Peyer's patch (tissue), 4 donors: ENCODE data around the gene ABCA7. TPM values are rescaled to one million over a fixed set of nuclear protein-coding genes. Genes with fewer than 3 reads are reported as not detected.

ENCODE experiments used
- DNase-seq, 3 donors: peaks; one replicate each; pipeline ENCODE4 v3.0.0-alpha.2; 2017 to 2019
- H3K27ac ChIP-seq, 4 donors: fragments of 200-600 bp; sonication (generic); one replicate each; pipeline ENCODE4 v1.5.1; 2016 to 2019
- H3K27me3 ChIP-seq, 2 donors: fragments of 200-600 bp; sonication (generic); one replicate each; pipeline ENCODE4 v1.5.1; 2019
- H3K36me3 ChIP-seq, 3 donors: fragments of 200-600 bp; sonication (generic); one replicate each; pipeline ENCODE4 v1.5.1; 2016 to 2019
- H3K4me1 ChIP-seq, 4 donors: fragments of 200-600 bp; sonication (generic); one replicate each; pipeline ENCODE4 v1.5.1; 2016 to 2019
- H3K4me3 ChIP-seq, 4 donors: fragments of 200-600 bp; sonication (generic); 1 replicate in 3 of 4; 2 replicates in 1 of 4; pipeline ENCODE4 v1.5.1; 2016 to 2019; ENCODE audit warnings: mild to moderate bottlenecking in 1 of 4
- H3K9me3 ChIP-seq, 4 donors: fragments of 200-600 bp; sonication (generic); one replicate each; pipeline ENCODE4 v1.5.1; 2016 to 2019; ENCODE audit warnings: mild to moderate bottlenecking in 1 of 4
- CTCF ChIP-seq, 6 experiments: fragments of 450-650 bp in 4 of 6; fragments of 200-600 bp in 2 of 6; sonication (generic) in 1 of 6; IDR thresholded peaks; one replicate each; pipeline ENCODE4 v1.5.1; 2017 to 2019; ENCODE audit warnings: antibody characterized with exemption in 6 of 6, mild to moderate bottlenecking in 3 of 6, moderate library complexity in 1 of 6
- POLR2A ChIP-seq, 2 donors: fragments of 450-650 bp; IDR thresholded peaks; one replicate each; pipeline ENCODE4 v1.5.1; 2017; ENCODE audit warnings: antibody characterized with exemption in 2 of 2, mild to moderate bottlenecking in 2 of 2, moderate library complexity in 2 of 2
- total RNA-seq, 4 donors: library from RNA; depleted of rRNA; stranded (reverse); fragments of >200 nt; gene quantifications; one replicate each; pipeline ENCODE4 v1.1.0, GENCODE V29; 2016

The ABCA7 gene
- total RNA-seq, 4 donors from 2014 or later = 30.1 to 162 (median 72.1) TPM

- H3K27me3 ChIP-seq = no peaks in the 10 kb centered on the region
- DNase-seq = peak in 2 of 3 donors; percentile 50 to 72
- H3K9me3 ChIP-seq = no peaks in the 10 kb centered on the region
- H3K36me3 ChIP-seq = peaks cover 0 to 5% (median 0%) of the 10 kb centered on the region in 3 donors
- H3K4me1 ChIP-seq = peaks cover 0 to 10% (median 4%) of the 10 kb centered on the region in 4 donors
- TF ChIP-seq CTCF (IDR thresholded peaks at IDR 0.05) (no peak), POLR2A (IDR thresholded peaks at IDR 0.05) (no peak)
- H3K27ac ChIP-seq = peak overlapping the region in 2 of 4 donors; percentile 5 to 39
- no peak overlapping the region for H3K4me3 ChIP-seq
Observed at GRCh38 chr19:1046836-1047695, 7.2 kb downstream of the ABCA7 start.

DNA sequence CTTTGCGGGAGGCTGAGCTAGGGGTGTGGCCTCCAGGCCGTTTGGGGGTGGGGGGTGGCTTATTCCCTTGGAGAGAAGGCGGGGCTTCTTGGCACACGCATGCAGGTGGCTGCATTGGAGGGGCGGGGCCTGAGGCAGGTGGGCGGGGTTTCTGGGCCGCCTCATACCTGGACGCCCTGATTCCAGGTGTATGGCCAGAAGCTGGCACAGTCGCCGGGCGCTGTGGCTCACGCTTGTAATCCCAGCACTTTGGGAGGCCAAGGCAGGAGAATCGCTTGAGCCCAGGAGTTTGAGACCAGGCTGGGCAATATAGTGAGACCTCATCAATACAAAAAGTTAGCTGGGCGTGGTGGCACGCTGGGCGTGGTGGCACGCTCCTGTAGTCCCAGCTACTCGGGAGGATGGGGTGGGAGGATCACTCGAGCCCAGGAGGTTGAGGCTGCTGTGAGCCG, 7.8 kb downstream of the ABCA7 start:
- no peak for TF ChIP-seq CTCF (IDR thresholded peaks at IDR 0.05)
- no peak for TF ChIP-seq POLR2A (IDR thresholded peaks at IDR 0.05)
- peaks cover 0 to 5% (median 0%) of the 10 kb centered on the region in 3 donors for H3K36me3 ChIP-seq
- H3K27ac ChIP-seq = peak overlapping the region in 2 of 4 donors; percentile 5 to 39
- H3K27me3 ChIP-seq = no peaks in the 10 kb centered on the region
- H3K9me3 ChIP-seq = no peaks in the 10 kb centered on the region
- DNase-seq = peak in 2 of 3 donors; percentile 71 to 85
- H3K4me3 ChIP-seq = no peak overlapping the region
- H3K4me1 ChIP-seq = peaks cover 0 to 7% (median 2%) of the 10 kb centered on the region in 4 donors

DNA sequence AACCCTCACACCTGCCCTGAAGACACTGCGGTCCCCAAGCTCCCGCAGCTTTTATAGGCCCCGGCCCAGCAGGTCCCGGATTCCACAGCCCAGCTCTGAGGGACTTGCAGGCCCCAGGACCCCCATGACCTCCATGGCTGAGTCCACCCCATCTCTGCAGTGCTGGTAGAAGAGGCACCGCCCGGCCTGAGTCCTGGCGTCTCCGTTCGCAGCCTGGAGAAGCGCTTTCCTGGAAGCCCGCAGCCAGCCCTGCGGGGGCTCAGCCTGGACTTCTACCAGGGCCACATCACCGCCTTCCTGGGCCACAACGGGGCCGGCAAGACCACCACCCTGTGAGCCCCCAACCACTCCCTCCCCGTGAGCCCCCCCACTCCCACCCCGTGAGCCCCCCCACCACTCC, 9.2 kb downstream of the ABCA7 start:
- Histone ChIP-seq H3K4me3 (no peak overlapping the region), H3K36me3 (peaks cover 0 to 5% (median 0%) of the 10 kb centered on the region in 3 donors), H3K27ac (no peak overlapping the region), H3K9me3 (no peaks in the 10 kb centered on the region), H3K4me1 (peaks cover 0 to 7% (median 0%) of the 10 kb centered on the region in 4 donors), H3K27me3 (no peaks in the 10 kb centered on the region)
- DNase-seq = no peak
- TF ChIP-seq POLR2A (IDR thresholded peaks at IDR 0.05) (no peak), CTCF (IDR thresholded peaks at IDR 0.05) (no peak)

DNA sequence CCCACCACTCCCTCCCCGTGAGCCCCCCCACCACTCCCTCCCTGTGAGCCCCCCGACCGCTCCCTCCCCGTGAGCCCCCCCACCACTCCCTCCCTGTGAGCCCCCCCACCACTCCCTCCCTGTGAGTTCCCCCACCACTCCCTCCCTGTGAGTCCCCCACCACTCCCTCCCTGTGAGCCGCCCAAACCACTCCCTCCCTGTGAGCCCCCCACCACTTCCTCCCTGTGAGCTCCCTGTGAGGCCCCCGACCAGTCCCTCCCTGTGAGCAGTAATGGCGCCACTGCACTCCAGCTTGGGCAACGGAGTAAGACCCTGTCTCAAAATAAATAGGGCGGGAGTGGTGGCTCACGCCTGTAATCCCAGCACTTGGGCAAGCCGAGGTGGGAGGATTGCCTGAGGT, 9.9 kb downstream of the ABCA7 start:
- no peak for DNase-seq
- Histone ChIP-seq H3K4me1 (peaks cover 0 to 7% (median 0%) of the 10 kb centered on the region in 4 donors), H3K9me3 (no peaks in the 10 kb centered on the region), H3K27ac (no peak overlapping the region), H3K36me3 (peaks cover 0 to 5% (median 0%) of the 10 kb centered on the region in 3 donors), H3K27me3 (no peaks in the 10 kb centered on the region), H3K4me3 (no peak overlapping the region)
- TF ChIP-seq POLR2A (IDR thresholded peaks at IDR 0.05) = no peak
- no peak for TF ChIP-seq CTCF (IDR thresholded peaks at IDR 0.05)

GRCh38 chr19:1050989-1051788, 11.3 kb downstream of the ABCA7 start:
- no peaks in the 10 kb centered on the region for H3K9me3 ChIP-seq
- H3K27me3 ChIP-seq = no peaks in the 10 kb centered on the region
- H3K4me1 ChIP-seq = peaks cover 0 to 7% (median 0%) of the 10 kb centered on the region in 4 donors
- no peak for DNase-seq
- H3K36me3 ChIP-seq = peaks cover 0 to 5% (median 0%) of the 10 kb centered on the region in 3 donors
- TF ChIP-seq POLR2A (IDR thresholded peaks at IDR 0.05) (no peak), CTCF (IDR thresholded peaks at IDR 0.05) (no peak)
- H3K27ac ChIP-seq = no peak overlapping the region
- H3K4me3 ChIP-seq = no peak overlapping the region
